ENCODE measurements around the gene VTI1A. TPM values are rescaled to one million over a fixed set of nuclear protein-coding genes. Genes with fewer than 3 reads are reported as not detected.
A peak's percentile ranks its signal among the peaks of the same experiment; 100 is the strongest.

The VTI1A gene
- total and polyA plus RNA-seq, 2 of the 8 experiments (the other 6 are each of a cell fraction or from before 2014, with no cell fraction given) = 6.0 to 20.0 TPM

DNA sequence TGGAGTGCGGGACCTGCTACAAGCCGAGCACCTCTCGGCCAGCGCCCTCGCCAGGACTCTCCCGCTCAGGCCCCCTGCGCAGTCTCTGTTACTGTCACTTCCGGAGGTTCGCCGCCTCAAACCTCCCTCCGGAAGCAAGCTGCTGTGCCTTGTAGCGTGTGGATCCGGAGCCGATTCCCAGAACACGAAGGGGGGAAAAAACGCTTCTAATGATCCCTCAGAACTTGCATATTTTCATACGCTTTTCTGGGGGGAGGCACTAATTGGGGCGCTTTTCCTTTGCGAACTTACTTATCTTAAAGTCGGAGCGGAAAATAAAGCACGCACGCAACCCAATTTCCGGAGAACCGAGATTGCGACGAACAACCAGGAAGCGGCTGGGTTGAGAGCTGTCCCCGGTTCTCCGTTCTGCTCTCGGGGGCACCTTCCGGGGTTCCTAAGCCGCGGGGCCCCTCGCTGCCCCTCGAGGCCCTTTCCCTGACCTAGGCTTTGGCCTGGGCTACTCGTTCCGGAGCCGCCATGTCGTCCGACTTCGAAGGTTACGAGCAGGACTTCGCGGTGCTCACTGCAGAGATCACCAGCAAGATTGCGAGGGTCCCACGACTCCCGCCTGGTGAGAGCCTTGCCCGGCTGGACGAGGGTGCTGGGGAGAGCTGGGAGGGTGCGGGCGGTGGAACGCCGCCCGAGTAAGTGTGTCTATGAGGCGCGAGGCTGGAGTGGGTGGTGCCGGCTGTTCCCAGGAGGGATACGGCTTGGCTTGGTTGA is at the start of gene VTI1A, which contains the start of gene ZDHHC6 (continued):
- peak in 1 of 2 experiments; percentile 83; a peak in 1 of 4 replicates for TF ChIP-seq SIN3A (conservative IDR thresholded peaks at IDR 0.05 in 1 of 2, IDR thresholded peaks at IDR 0.05 in 1 of 2; ENCODE audit: low read depth in 1 of 2, low read length in 2 of 2)
- no peak for TF ChIP-seq EP300 (IDR thresholded peaks at IDR 0.05; ENCODE audit: borderline replicate concordance in 1 of 2, low read depth in 2 of 2, low read length in 2 of 2)
- TF ChIP-seq BACH1 (IDR thresholded peaks at IDR 0.05; ENCODE audit: low read length) = no peak
- no peak for TF ChIP-seq CBX5 (IDR thresholded peaks at IDR 0.05; ENCODE audit: low read depth, low read length)
- no peak for TF ChIP-seq POU5F1 (IDR thresholded peaks at IDR 0.05; ENCODE audit: low read depth, low read length)
- no peak for TF ChIP-seq NANOG (IDR thresholded peaks at IDR 0.05; ENCODE audit: insufficient read depth, low read depth, low read length, poor library complexity, severe bottlenecking)
- TF ChIP-seq ZNF274 (IDR thresholded peaks at IDR 0.05; ENCODE audit: borderline replicate concordance, extremely low read depth, low read length) = no peak
- TF ChIP-seq KDM4A (IDR thresholded peaks at IDR 0.05; ENCODE audit: low read depth, low read length, severe bottlenecking) = peak; percentile 79
- no peak for TF ChIP-seq CEBPB (IDR thresholded peaks at IDR 0.05; ENCODE audit: low read depth, low read length)
- TF ChIP-seq KDM5A (IDR thresholded peaks at IDR 0.05; ENCODE audit: low read length) = peak; percentile 96
- no peak for TF ChIP-seq YY1 (IDR thresholded peaks at IDR 0.05; ENCODE audit: low read depth, low read length)
- peak; percentile 62 for TF ChIP-seq CREB1 (IDR thresholded peaks at IDR 0.05)
- no peak for TF ChIP-seq RAD21 (IDR thresholded peaks at IDR 0.05 in 1 of 2, conservative IDR thresholded peaks at IDR 0.05 in 1 of 2; ENCODE audit: low read depth in 2 of 2, low read length in 2 of 2)
- TF ChIP-seq HDAC6 (IDR thresholded peaks at IDR 0.05; ENCODE audit: low read depth, low read length) = no peak
- TF ChIP-seq, protein P1, sequence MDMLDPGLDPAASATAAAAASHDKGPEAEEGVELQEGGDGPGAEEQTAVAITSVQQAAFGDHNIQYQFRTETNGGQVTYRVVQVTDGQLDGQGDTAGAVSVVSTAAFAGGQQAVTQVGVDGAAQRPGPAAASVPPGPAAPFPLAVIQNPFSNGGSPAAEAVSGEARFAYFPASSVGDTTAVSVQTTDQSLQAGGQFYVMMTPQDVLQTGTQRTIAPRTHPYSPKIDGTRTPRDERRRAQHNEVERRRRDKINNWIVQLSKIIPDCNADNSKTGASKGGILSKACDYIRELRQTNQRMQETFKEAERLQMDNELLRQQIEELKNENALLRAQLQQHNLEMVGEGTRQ (IDR thresholded peaks at IDR 0.05; ENCODE audit: low read length) = no peak
- 0 out of 2 replicates have a peak, but pooled peaks have one; percentile 8 for TF ChIP-seq NRF1 (IDR thresholded peaks at IDR 0.05; ENCODE audit: low read depth, low read length)
- TF ChIP-seq BCL11A (IDR thresholded peaks at IDR 0.05; ENCODE audit: low read depth in 2 of 2, low read length in 2 of 2) = no peak
- no peak for TF ChIP-seq JUND (IDR thresholded peaks at IDR 0.05; ENCODE audit: low read length)
- no peak for TF ChIP-seq CTBP2 (IDR thresholded peaks at IDR 0.05; ENCODE audit: borderline replicate concordance, insufficient read depth, insufficient read length, low read length)
